ENCODE data around the gene DPF1.

- TF ChIP-seq FOXA1 (IDR thresholded peaks at IDR 0.05) = no peak
- TF ChIP-seq CTCF (IDR thresholded peaks at IDR 0.05; ENCODE audit: low read depth, low read length, missing input control) = no peak
- TF ChIP-seq REST (IDR thresholded peaks at IDR 0.05) = no peak
- TF ChIP-seq JUND (IDR thresholded peaks at IDR 0.05) = no peak
- TF ChIP-seq ATF3 (IDR thresholded peaks at IDR 0.05) = no peak
Observed at GRCh38 chr19:38223617-38224013, 407 bp downstream of the DPF1 start.

All from liver (tissue), 3 donors.